ENCODE data around the gene PCBP3.

The PCBP3 gene

DNA sequence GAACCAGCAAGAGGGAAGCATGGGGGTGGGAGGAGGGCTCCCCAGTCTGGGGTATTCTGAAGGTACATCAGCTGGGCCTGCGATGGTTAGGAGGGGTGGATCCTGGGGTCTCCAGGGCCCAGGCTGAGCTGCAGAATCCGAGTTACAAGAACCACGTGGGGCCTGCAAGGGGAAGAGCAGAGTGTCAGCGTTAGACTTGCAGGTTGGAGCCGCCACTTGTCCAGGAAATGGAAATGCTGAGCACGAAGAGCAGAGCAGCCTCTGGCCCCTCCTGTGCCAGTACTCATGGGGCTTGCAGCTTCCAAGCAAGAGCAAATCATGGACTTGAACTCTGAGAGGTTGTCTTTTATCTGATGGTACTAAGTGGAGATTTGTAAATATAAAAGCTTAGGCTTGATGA is 290.6 kb downstream of the PCBP3 start:
- TF ChIP-seq, protein P1, sequence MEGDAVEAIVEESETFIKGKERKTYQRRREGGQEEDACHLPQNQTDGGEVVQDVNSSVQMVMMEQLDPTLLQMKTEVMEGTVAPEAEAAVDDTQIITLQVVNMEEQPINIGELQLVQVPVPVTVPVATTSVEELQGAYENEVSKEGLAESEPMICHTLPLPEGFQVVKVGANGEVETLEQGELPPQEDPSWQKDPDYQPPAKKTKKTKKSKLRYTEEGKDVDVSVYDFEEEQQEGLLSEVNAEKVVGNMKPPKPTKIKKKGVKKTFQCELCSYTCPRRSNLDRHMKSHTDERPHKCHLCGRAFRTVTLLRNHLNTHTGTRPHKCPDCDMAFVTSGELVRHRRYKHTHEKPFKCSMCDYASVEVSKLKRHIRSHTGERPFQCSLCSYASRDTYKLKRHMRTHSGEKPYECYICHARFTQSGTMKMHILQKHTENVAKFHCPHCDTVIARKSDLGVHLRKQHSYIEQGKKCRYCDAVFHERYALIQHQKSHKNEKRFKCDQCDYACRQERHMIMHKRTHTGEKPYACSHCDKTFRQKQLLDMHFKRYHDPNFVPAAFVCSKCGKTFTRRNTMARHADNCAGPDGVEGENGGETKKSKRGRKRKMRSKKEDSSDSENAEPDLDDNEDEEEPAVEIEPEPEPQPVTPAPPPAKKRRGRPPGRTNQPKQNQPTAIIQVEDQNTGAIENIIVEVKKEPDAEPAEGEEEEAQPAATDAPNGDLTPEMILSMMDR (conservative IDR thresholded peaks at IDR 0.05; ENCODE audit: low read depth, low read length): no peak
- no peak overlapping the region for H3K4me3 ChIP-seq (ENCODE audit: low read length)
- no peak for DNase-seq (ENCODE audit: low read depth)

DNA sequence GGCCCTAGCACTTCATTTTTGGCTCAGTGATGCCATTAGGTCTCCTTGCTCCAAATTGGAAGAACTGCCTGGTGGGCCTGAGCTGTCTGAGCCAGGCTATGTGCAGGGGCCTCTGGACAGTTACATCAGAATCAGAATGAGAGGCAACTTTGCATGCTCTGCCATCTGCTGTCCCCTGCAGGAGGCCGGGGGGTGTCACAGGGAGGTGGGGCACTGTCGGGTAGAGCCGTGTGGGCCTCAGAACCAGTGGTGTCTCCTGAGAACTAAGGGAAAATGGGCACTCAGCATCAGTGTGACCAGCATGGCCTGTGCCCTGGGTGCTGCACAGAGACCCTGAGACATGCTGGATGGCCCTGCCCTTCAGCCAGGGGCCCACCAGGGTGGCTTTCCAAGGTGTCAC is 291.0 kb downstream of the PCBP3 start:
- TF ChIP-seq, protein P1 (conservative IDR thresholded peaks at IDR 0.05; ENCODE audit: low read depth, low read length): no peak
- DNase-seq (ENCODE audit: low read depth): no peak
- H3K4me3 ChIP-seq (ENCODE audit: low read length): no peak overlapping the region

DNA sequence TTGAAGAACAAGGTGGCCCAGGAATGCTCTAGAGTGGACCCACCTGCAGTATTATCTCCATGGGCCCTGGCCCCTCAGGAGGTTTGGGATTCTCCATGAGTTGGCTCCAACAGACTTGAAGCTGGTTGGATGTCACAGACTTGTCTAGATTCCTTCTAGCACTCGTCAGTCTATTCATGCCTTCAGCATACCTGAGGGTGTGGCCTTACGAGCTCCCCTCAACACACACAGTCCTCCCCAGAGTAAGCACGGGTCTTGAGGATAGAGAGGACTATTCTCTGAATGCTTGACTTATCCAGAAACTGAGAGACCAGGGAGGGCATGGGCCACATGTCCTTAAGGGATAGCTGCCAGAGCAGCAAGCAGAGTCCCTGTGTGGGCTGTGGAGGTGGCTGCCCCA is 292.1 kb downstream of the PCBP3 start:
- H3K4me3 ChIP-seq (ENCODE audit: low read length): no peak overlapping the region
- TF ChIP-seq, protein P1 (conservative IDR thresholded peaks at IDR 0.05; ENCODE audit: low read depth, low read length): no peak
- DNase-seq (ENCODE audit: low read depth): peak; percentile 23

DNA sequence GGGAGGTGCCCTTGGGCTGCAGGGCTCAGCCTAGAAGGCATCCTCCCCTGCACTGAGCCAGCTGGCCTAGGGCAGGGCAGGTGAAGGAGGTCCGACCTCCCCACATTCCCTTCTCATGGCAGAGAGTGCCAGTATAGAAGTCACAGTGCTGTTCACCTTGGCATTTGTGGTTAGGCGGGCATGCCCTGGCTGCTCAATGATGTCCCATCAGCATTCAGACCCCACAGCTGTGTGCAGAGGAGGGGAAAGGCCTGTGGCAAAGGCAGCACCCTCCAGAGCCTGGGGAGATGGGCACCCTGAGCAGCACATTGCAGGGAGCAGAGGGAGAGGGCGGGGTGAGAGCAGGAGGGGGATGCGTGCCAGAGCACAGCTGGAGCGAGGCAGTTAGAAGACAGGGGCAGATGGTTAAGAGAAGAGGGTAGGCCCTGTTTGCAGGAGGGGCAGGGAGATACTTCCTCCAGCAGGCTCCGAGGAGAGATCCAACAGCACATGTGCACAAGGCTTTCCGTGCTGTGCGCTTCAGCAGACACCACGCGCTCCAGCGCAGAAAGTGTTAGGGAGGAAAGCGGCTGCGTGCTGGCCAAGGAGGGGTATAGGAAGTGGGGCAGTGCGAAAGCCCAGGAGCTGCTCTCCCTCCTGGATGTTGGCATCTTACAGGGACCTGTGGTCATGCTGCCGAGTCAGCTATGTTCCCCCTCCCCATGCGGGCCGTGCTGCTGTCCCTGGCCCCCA is 294.4 kb downstream of the PCBP3 start:
- TF ChIP-seq, protein P1 (conservative IDR thresholded peaks at IDR 0.05; ENCODE audit: low read depth, low read length): no peak
- H3K4me3 ChIP-seq (ENCODE audit: low read length): no peak overlapping the region
- DNase-seq (ENCODE audit: low read depth): no peak

DNA sequence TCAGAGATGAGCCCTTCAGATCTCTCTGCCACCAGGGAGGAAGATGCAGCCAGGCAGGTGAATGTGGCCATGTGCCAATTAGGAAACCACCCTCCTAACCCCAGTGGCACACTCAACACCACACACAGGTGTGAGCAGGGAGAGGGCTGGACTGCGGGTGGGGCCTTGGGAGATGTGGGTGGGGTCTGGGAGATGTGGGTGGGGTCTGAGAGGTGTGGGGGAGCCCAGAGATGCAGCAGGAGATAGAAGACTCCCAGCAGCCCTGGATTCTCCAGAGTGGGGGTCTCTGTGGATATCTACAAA is 294.9 kb downstream of the PCBP3 start:
- no peak for DNase-seq (ENCODE audit: low read depth)
- H3K4me3 ChIP-seq (ENCODE audit: low read length): no peak overlapping the region
- TF ChIP-seq, protein P1 (conservative IDR thresholded peaks at IDR 0.05; ENCODE audit: low read depth, low read length): no peak

DNA sequence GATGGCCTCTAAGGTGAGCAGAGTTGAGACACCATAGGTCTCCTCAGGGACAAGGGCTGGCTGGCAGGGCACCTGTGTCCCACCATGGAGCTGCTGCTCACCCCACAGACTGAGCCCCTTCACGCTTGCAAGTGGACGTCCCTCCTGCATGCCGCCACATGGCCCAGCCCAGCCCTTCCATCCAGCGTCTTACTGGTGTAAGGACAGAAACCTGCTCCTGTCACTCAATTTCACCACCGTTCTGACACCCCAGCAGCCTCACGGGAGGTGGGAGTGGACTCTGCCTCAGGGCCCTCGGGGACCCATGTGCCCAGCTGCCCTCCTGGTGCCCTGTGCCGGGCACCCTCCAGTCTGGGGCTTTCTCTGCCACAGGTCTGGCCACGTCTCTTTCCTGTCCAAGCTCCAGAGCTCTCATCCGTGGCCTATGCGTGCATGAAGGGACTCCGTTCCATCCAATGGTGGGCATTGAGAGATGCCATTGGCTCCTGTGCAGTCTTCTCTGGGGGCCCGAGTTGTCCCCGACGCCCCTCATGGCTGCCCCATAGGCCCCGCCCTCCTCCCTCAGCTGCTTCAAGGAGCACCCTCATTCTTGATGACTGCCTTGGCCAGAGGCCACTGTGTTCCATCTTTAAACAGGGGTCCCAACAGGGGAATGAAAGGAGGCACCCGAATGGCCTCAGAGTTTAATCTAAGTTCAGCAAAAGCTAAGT is 295.4 kb downstream of the PCBP3 start:
- TF ChIP-seq, protein P1 (conservative IDR thresholded peaks at IDR 0.05; ENCODE audit: low read depth, low read length): no peak
- no peak for DNase-seq (ENCODE audit: low read depth)
- H3K4me3 ChIP-seq (ENCODE audit: low read length): no peak overlapping the region

DNA sequence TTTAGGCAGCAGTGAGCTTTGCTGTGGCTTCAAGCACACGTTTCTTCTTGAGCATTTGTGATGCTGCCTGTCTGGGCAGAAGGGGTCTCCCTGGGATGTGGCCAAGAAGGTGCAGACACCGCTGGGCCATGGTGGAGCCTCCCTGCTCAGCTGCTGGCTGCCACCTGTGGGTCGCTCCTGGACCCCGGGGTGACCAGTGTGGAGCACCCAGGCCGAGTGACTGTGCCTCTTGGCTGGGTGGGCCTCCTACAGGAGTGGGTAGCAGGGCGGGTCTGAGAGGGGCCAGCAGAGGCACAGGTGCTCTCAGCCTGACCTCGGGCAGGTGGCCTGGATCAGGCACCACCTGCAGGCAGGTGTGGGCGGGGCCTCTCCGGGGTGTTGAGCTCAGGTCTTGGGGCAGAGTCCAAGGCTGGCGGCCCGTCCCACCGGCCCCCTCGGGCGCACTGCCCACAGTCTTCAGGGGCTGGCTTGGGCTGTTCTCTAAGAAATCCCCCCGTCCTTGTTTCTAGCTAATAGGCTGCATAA is 296.1 kb downstream of the PCBP3 start:
- TF ChIP-seq, protein P1 (conservative IDR thresholded peaks at IDR 0.05; ENCODE audit: low read depth, low read length): no peak
- DNase-seq (ENCODE audit: low read depth): no peak
- no peak overlapping the region for H3K4me3 ChIP-seq (ENCODE audit: low read length)

All from retinal pigment epithelial cell (primary cell).